Measurements from ENCODE around the gene HINT2. TPM values are rescaled to one million over a fixed set of nuclear protein-coding genes. Genes with fewer than 3 reads are reported as not detected.

The HINT2 gene
- polyA plus RNA-seq, 3 donors from 2014 or later = 105 to 124 (median 122) TPM

GRCh38 chr9:35792024-35792813, 22.6 kb downstream of the HINT2 start:
- H3K4me1 Mint-ChIP-seq = peaks cover 2 to 5% of the 10 kb centered on the region in 2 donors
- no peak overlapping the region for H3K4me3 Mint-ChIP-seq

GRCh38 chr9:35791297-35791921, 23.4 kb downstream of the HINT2 start, which contains the start of gene NPR2:
NPR2 (plus strand) TSS chr9:35791591; CDS start chr9:35792409, 818 bp downstream.
- peaks cover 3 to 18% (median 16%) of the 10 kb centered on the region in 3 donors for H3K36me3 Mint-ChIP-seq
- H3K27ac Mint-ChIP-seq = no peak within 1 kb of the TSS
- DNase-seq = no peak
- H3K9me3 Mint-ChIP-seq = no peaks in the 10 kb centered on the region
- peaks cover 0 to 4% (median 3%) of the 10 kb centered on the region in 3 donors for H3K27me3 Mint-ChIP-seq (ENCODE audit: low read depth in 3 of 3)
- H3K4me1 Mint-ChIP-seq = peaks cover 2 to 5% of the 10 kb centered on the region in 2 donors
- H3K4me3 Mint-ChIP-seq = no peak within 1 kb of the TSS

More at GRCh38 chr9:35792024-35792813, 22.6 kb downstream of the HINT2 start:
- H3K27ac Mint-ChIP-seq = no peak overlapping the region
- peaks cover 0 to 4% (median 3%) of the 10 kb centered on the region in 3 donors for H3K27me3 Mint-ChIP-seq (ENCODE audit: low read depth in 3 of 3)
- DNase-seq = no peak
- peaks cover 0 to 17% (median 13%) of the 10 kb centered on the region in 3 donors for H3K36me3 Mint-ChIP-seq
- H3K9me3 Mint-ChIP-seq = no peaks in the 10 kb centered on the region

GRCh38 chr9:35790385-35791296, 24.2 kb downstream of the HINT2 start:
- H3K27ac Mint-ChIP-seq = no peak overlapping the region
- peak; percentile 58 to 66 (median 61) for DNase-seq
- H3K36me3 Mint-ChIP-seq = peaks cover 11 to 24% (median 23%) of the 10 kb centered on the region in 3 donors
- peaks cover 2 to 5% of the 10 kb centered on the region in 2 donors for H3K4me1 Mint-ChIP-seq
- no peaks in the 10 kb centered on the region for H3K9me3 Mint-ChIP-seq
- peaks cover 0 to 4% (median 3%) of the 10 kb centered on the region in 3 donors for H3K27me3 Mint-ChIP-seq (ENCODE audit: low read depth in 3 of 3)
- no peak overlapping the region for H3K4me3 Mint-ChIP-seq

- Mint-ChIP-seq H3K4me3 (no peak overlapping the region), H3K27ac (no peak overlapping the region), H3K4me1 (peaks cover 2 to 5% of the 10 kb centered on the region in 2 donors), H3K9me3 (no peaks in the 10 kb centered on the region), H3K27me3 (ENCODE audit: low read depth in 3 of 3) (peaks cover 0 to 4% (median 3%) of the 10 kb centered on the region in 3 donors), H3K36me3 (peaks cover 12 to 25% (median 22%) of the 10 kb centered on the region in 3 donors)
- DNase-seq = no peak
Measured at GRCh38 chr9:35790025-35790384, 24.8 kb downstream of the HINT2 start.

- peaks cover 0 to 4% (median 2%) of the 10 kb centered on the region in 3 donors for H3K27me3 Mint-ChIP-seq (ENCODE audit: low read depth in 3 of 3)
- DNase-seq = no peak
- H3K4me1 Mint-ChIP-seq = peaks cover 2 to 5% of the 10 kb centered on the region in 2 donors
- H3K27ac Mint-ChIP-seq = no peak overlapping the region
- no peaks in the 10 kb centered on the region for H3K9me3 Mint-ChIP-seq
- peaks cover 15 to 25% (median 21%) of the 10 kb centered on the region in 3 donors for H3K36me3 Mint-ChIP-seq
- no peak overlapping the region for H3K4me3 Mint-ChIP-seq
Measured at GRCh38 chr9:35789541-35789940, 25.3 kb downstream of the HINT2 start.

GRCh38 chr9:35783418-35783817, 31.4 kb downstream of the HINT2 start:
- no peak for DNase-seq
- H3K27me3 Mint-ChIP-seq (ENCODE audit: low read depth in 3 of 3) = no peaks in the 10 kb centered on the region
- no peaks in the 10 kb centered on the region for H3K4me1 Mint-ChIP-seq
- peaks cover 25 to 37% (median 27%) of the 10 kb centered on the region in 3 donors for H3K36me3 Mint-ChIP-seq
- H3K9me3 Mint-ChIP-seq = no peaks in the 10 kb centered on the region
- H3K27ac Mint-ChIP-seq = no peak overlapping the region
- H3K4me3 Mint-ChIP-seq = no peak overlapping the region

GRCh38 chr9:35781066-35781465, 33.8 kb downstream of the HINT2 start:
- no peak overlapping the region for H3K27ac Mint-ChIP-seq
- no peaks in the 10 kb centered on the region for H3K9me3 Mint-ChIP-seq
- H3K36me3 Mint-ChIP-seq = peaks cover 18 to 26% (median 19%) of the 10 kb centered on the region in 3 donors
- DNase-seq = no peak
- H3K27me3 Mint-ChIP-seq (ENCODE audit: low read depth in 3 of 3) = no peaks in the 10 kb centered on the region
- no peaks in the 10 kb centered on the region for H3K4me1 Mint-ChIP-seq
- H3K4me3 Mint-ChIP-seq = no peak overlapping the region

GRCh38 chr9:35778496-35778895, 36.3 kb downstream of the HINT2 start:
- H3K27me3 Mint-ChIP-seq (ENCODE audit: low read depth in 3 of 3) = peaks cover 0 to 2% (median 0%) of the 10 kb centered on the region in 3 donors
- no peaks in the 10 kb centered on the region for H3K9me3 Mint-ChIP-seq
- no peak for DNase-seq
- H3K27ac Mint-ChIP-seq = no peak overlapping the region
- H3K36me3 Mint-ChIP-seq = peaks cover 2 to 13% (median 8%) of the 10 kb centered on the region in 3 donors
- H3K4me3 Mint-ChIP-seq = no peak overlapping the region
- no peaks in the 10 kb centered on the region for H3K4me1 Mint-ChIP-seq

GRCh38 chr9:35776018-35776417, 38.8 kb downstream of the HINT2 start:
- DNase-seq = no peak
- peak overlapping the region in 1 of 6 donors; percentile 11 for H3K27ac Mint-ChIP-seq
- peaks cover 0 to 9% (median 4%) of the 10 kb centered on the region in 3 donors for H3K36me3 Mint-ChIP-seq
- H3K27me3 Mint-ChIP-seq (ENCODE audit: low read depth in 3 of 3) = peaks cover 0 to 2% (median 0%) of the 10 kb centered on the region in 3 donors
- no peak overlapping the region for H3K4me3 Mint-ChIP-seq
- H3K4me1 Mint-ChIP-seq = no peaks in the 10 kb centered on the region
- H3K9me3 Mint-ChIP-seq = no peaks in the 10 kb centered on the region

- Mint-ChIP-seq H3K27me3 (ENCODE audit: low read depth in 3 of 3) (peaks cover 0 to 2% (median 0%) of the 10 kb centered on the region in 3 donors), H3K4me1 (no peaks in the 10 kb centered on the region), H3K9me3 (no peaks in the 10 kb centered on the region), H3K4me3 (no peak overlapping the region), H3K27ac (no peak overlapping the region), H3K36me3 (peaks cover 0 to 7% (median under 1%) of the 10 kb centered on the region in 3 donors)
- no peak for DNase-seq
Measured at GRCh38 chr9:35774907-35775635, 39.8 kb downstream of the HINT2 start.

- H3K4me1 Mint-ChIP-seq = no peaks in the 10 kb centered on the region
- H3K27ac Mint-ChIP-seq = no peak overlapping the region
- peaks cover 0 to 2% (median 0%) of the 10 kb centered on the region in 3 donors for H3K27me3 Mint-ChIP-seq (ENCODE audit: low read depth in 3 of 3)
- no peaks in the 10 kb centered on the region for H3K36me3 Mint-ChIP-seq
- H3K4me3 Mint-ChIP-seq = no peak overlapping the region
- no peaks in the 10 kb centered on the region for H3K9me3 Mint-ChIP-seq
- DNase-seq = no peak
Measured at GRCh38 chr9:35771943-35772342, 42.9 kb downstream of the HINT2 start.

GRCh38 chr9:35771534-35771933, 43.3 kb downstream of the HINT2 start:
- peaks cover 0 to 2% (median 0%) of the 10 kb centered on the region in 3 donors for H3K27me3 Mint-ChIP-seq (ENCODE audit: low read depth in 3 of 3)
- no peak overlapping the region for H3K4me3 Mint-ChIP-seq
- no peak for DNase-seq
- H3K27ac Mint-ChIP-seq = no peak overlapping the region
- H3K36me3 Mint-ChIP-seq = no peaks in the 10 kb centered on the region
- no peaks in the 10 kb centered on the region for H3K9me3 Mint-ChIP-seq
- no peaks in the 10 kb centered on the region for H3K4me1 Mint-ChIP-seq

- Mint-ChIP-seq H3K9me3 (no peaks in the 10 kb centered on the region), H3K27me3 (ENCODE audit: low read depth in 3 of 3) (peaks cover 0 to 2% (median 0%) of the 10 kb centered on the region in 3 donors), H3K36me3 (no peaks in the 10 kb centered on the region), H3K27ac (no peak overlapping the region), H3K4me3 (no peak overlapping the region), H3K4me1 (no peaks in the 10 kb centered on the region)
- DNase-seq = no peak
Measured at GRCh38 chr9:35771075-35771433, 43.8 kb downstream of the HINT2 start.
